Loucy (cell line): ENCODE data around the gene PPP3CA.

Experiments used
- H2AFZ ChIP-seq: fragments of 200-600 bp; sonication (generic); 2 replicates; pipeline ENCODE4 v1.6.0; 2016; ENCODE audit warnings: antibody characterized with exemption, mild to moderate bottlenecking, low read length, moderate library complexity
- H3F3A ChIP-seq: fragments of 200-600 bp; 2 replicates; pipeline ENCODE4 v1.6.0; 2016; ENCODE audit warnings: antibody characterized with exemption, low read depth, mild to moderate bottlenecking
- H3K27me3 ChIP-seq: fragments of 200-600 bp; sonication (generic); 2 replicates; pipeline ENCODE4 v1.6.1; 2014; ENCODE audit warnings: low read length, mild to moderate bottlenecking; ENCODE audit not compliant: insufficient read depth, poor library complexity, severe bottlenecking
- H3K36me3 ChIP-seq: fragments of 200-600 bp; sonication (generic); 2 replicates; pipeline ENCODE4 v1.6.1; 2016; ENCODE audit warnings: low read length; ENCODE audit not compliant: insufficient read depth
- H3K4me1 ChIP-seq: fragments of 200-600 bp; sonication (generic); 2 replicates; pipeline ENCODE4 v1.5.1; 2014; ENCODE audit warnings: low read length, mild to moderate bottlenecking; ENCODE audit not compliant: insufficient read depth, poor library complexity, severe bottlenecking
- H3K4me2 ChIP-seq: fragments of 200-600 bp; sonication (generic); 2 replicates; pipeline ENCODE4 v1.6.0; 2014; ENCODE audit warnings: antibody characterized with exemption, low read length, low read depth, mild to moderate bottlenecking; ENCODE audit not compliant: poor library complexity, severe bottlenecking
- H3K4me3 ChIP-seq: fragments of 200-600 bp; sonication (generic); 2 replicates; pipeline ENCODE4 v1.5.1; 2014; ENCODE audit warnings: low read length, mild to moderate bottlenecking, mixed read lengths; ENCODE audit not compliant: poor library complexity, severe bottlenecking
- H3K79me2 ChIP-seq: fragments of 200-600 bp; sonication (generic); 2 replicates; pipeline ENCODE4 v1.6.1; 2014; ENCODE audit warnings: low read length; ENCODE audit not compliant: insufficient read depth
- H3K9ac ChIP-seq: fragments of 200-600 bp; sonication (generic); 2 replicates; pipeline ENCODE4 v1.6.0; 2014; ENCODE audit warnings: mild to moderate bottlenecking, low read depth, low read length, moderate library complexity; ENCODE audit not compliant: poor library complexity, severe bottlenecking
- H3K9me2 ChIP-seq: fragments of 200-600 bp; sonication (generic); replicated peaks from 2 replicates; pipeline ENCODE4 v1.6.1; 2016; ENCODE audit warnings: low read depth, low read length, mixed read lengths
- H3K9me3 ChIP-seq: fragments of 200-600 bp; sonication (generic); 2 replicates; pipeline ENCODE4 v1.6.1; 2014; ENCODE audit warnings: mild to moderate bottlenecking, antibody characterized with exemption, low read length, low read depth; ENCODE audit not compliant: insufficient read depth
- H4K20me1 ChIP-seq: fragments of 200-600 bp; sonication (generic); 2 replicates; pipeline ENCODE4 v1.6.0; 2014; ENCODE audit warnings: antibody characterized with exemption, low read length, mild to moderate bottlenecking; ENCODE audit not compliant: insufficient read depth, poor library complexity, severe bottlenecking
- CTCF ChIP-seq: fragments of 200-600 bp; sonication (generic); conservative IDR thresholded peaks from 2 replicates; pipeline ENCODE4 v1.5.1; 2014; ENCODE audit warnings: mild to moderate bottlenecking, antibody characterized with exemption, low read length
- EZH2phosphoT487 ChIP-seq: fragments of 200-600 bp; IDR thresholded peaks from 2 replicates; pipeline ENCODE4 v1.6.1; 2018; ENCODE audit warnings: antibody characterized with exemption, mild to moderate bottlenecking, moderate library complexity, borderline replicate concordance

PPP3CA gene

GRCh38 chr4:101040776-101041175 lies 306.6 kb downstream of the PPP3CA start:
- Histone ChIP-seq H3K27me3 (no peaks in the 10 kb centered on the region), H3K4me2 (no peak overlapping the region), H3K79me2 (no peaks in the 10 kb centered on the region), H2AFZ (no peak overlapping the region), H3K9me3 (no peaks in the 10 kb centered on the region), H3K36me3 (no peaks in the 10 kb centered on the region), H3K4me3 (no peak overlapping the region), H3K4me1 (peaks cover 67% of the 10 kb centered on the region), H3K9me2 (no peaks in the 10 kb centered on the region), H3F3A (peaks cover 17% of the 10 kb centered on the region), H4K20me1 (no peaks in the 10 kb centered on the region), H3K9ac (no peak overlapping the region)
- TF ChIP-seq CTCF: no peak
- TF ChIP-seq EZH2phosphoT487: no peak

GRCh38 chr4:101039367-101039766 lies 308.0 kb downstream of the PPP3CA start:
- H4K20me1 ChIP-seq: no peaks in the 10 kb centered on the region
- peaks cover 17% of the 10 kb centered on the region for H3F3A ChIP-seq
- H3K9ac ChIP-seq: peak overlapping the region; percentile 64
- no peak for TF ChIP-seq CTCF
- TF ChIP-seq EZH2phosphoT487: no peak
- H3K9me3 ChIP-seq: no peaks in the 10 kb centered on the region
- H3K4me3 ChIP-seq: peak overlapping the region; percentile 65
- H2AFZ ChIP-seq: peak overlapping the region; percentile 55; the same call in 1 of the 2 replicates
- no peaks in the 10 kb centered on the region for H3K27me3 ChIP-seq
- peak overlapping the region; percentile 82 for H3K4me2 ChIP-seq
- no peaks in the 10 kb centered on the region for H3K9me2 ChIP-seq
- H3K4me1 ChIP-seq: peaks cover 58% of the 10 kb centered on the region
- H3K79me2 ChIP-seq: no peaks in the 10 kb centered on the region
- H3K36me3 ChIP-seq: no peaks in the 10 kb centered on the region

GRCh38 chr4:101037938-101038413 lies 309.4 kb downstream of the PPP3CA start:
- TF ChIP-seq CTCF (no peak), EZH2phosphoT487 (no peak)

More at GRCh38 chr4:101037938-101038413, 309.4 kb downstream of the PPP3CA start:
- Histone ChIP-seq H2AFZ (0 out of 2 replicates have a peak overlapping the region, but pooled peaks have one; percentile 23), H3K4me3 (peak overlapping the region; percentile 48), H3K4me2 (peak overlapping the region; percentile 82), H3K9me2 (no peaks in the 10 kb centered on the region), H3K36me3 (no peaks in the 10 kb centered on the region), H3K4me1 (peaks cover 57% of the 10 kb centered on the region), H4K20me1 (no peaks in the 10 kb centered on the region), H3K27me3 (no peaks in the 10 kb centered on the region), H3K9ac (peak overlapping the region; percentile 64), H3K79me2 (no peaks in the 10 kb centered on the region), H3F3A (peaks cover 17% of the 10 kb centered on the region), H3K9me3 (no peaks in the 10 kb centered on the region)
